Loucy (cell line): ENCODE data around the gene PIK3C3.

Experiments
- EZH2phosphoT487 ChIP-seq: fragments of 200-600 bp; IDR thresholded peaks from 2 replicates; pipeline ENCODE4 v1.6.1; 2018; ENCODE audit warnings: antibody characterized with exemption, mild to moderate bottlenecking, moderate library complexity, borderline replicate concordance
- TF ChIP-seq, protein P1 (sequence below): fragments of 200-600 bp; sonication (generic); conservative IDR thresholded peaks from 2 replicates; pipeline ENCODE4 v1.5.1; 2014; ENCODE audit warnings: mild to moderate bottlenecking, antibody characterized with exemption, low read length

GRCh38 chr18:42001801-42002200 lies 46.8 kb downstream of the PIK3C3 start:
- TF ChIP-seq, protein P1, sequence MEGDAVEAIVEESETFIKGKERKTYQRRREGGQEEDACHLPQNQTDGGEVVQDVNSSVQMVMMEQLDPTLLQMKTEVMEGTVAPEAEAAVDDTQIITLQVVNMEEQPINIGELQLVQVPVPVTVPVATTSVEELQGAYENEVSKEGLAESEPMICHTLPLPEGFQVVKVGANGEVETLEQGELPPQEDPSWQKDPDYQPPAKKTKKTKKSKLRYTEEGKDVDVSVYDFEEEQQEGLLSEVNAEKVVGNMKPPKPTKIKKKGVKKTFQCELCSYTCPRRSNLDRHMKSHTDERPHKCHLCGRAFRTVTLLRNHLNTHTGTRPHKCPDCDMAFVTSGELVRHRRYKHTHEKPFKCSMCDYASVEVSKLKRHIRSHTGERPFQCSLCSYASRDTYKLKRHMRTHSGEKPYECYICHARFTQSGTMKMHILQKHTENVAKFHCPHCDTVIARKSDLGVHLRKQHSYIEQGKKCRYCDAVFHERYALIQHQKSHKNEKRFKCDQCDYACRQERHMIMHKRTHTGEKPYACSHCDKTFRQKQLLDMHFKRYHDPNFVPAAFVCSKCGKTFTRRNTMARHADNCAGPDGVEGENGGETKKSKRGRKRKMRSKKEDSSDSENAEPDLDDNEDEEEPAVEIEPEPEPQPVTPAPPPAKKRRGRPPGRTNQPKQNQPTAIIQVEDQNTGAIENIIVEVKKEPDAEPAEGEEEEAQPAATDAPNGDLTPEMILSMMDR = no peak
- no peak for TF ChIP-seq EZH2phosphoT487
